ENCODE data around the gene TMEM121B. TPM values are rescaled to one million over a fixed set of nuclear protein-coding genes. Genes with fewer than 3 reads are reported as not detected.

Gene TMEM121B
- polyA plus RNA-seq, 3 donors, result 1.4 to 3.2 (median 1.9) TPM

GRCh38 chr22:17090550-17090949 is 30.6 kb downstream of the TMEM121B start:
- Histone ChIP-seq H3K79me2 (ENCODE audit: insufficient read depth, low read length) (peaks cover 100% of the 10 kb centered on the region), H3K9me3 (replicated peaks in 1 of 2; ENCODE audit: control insufficient read depth in 1 of 2, insufficient read depth in 1 of 2, low read length in 2 of 2) (no peaks in the 10 kb centered on the region), H3K4me3 (replicated peaks in 1 of 3; ENCODE audit: low read depth in 2 of 3, low read length in 3 of 3) (peak overlapping the region in 1 of 3 experiments; percentile 52), H3K27me3 (ENCODE audit: control insufficient read depth in 2 of 2, insufficient read depth in 2 of 2, low read length in 2 of 2) (no peaks in the 10 kb centered on the region), H3K4me2 (replicated peaks; ENCODE audit: extremely low read depth, low read length, poor library complexity, severe bottlenecking) (peak overlapping the region; percentile 50), H4K20me1 (ENCODE audit: insufficient read depth, low read length) (peaks cover 100% of the 10 kb centered on the region), H3K36me3 (replicated peaks in 1 of 2; ENCODE audit: control insufficient read depth in 1 of 2, insufficient read depth in 2 of 2, low read length in 2 of 2) (peaks cover 16 to 35% of the 10 kb centered on the region in 2 donors), H3K9ac (ENCODE audit: insufficient read depth, low read length, poor library complexity, severe bottlenecking) (peak overlapping the region; percentile 13), H3K27ac (ENCODE audit: low read depth in 1 of 2, low read length in 2 of 2) (peak overlapping the region in 1 of 2 donors; percentile 67), H3K4me1 (ENCODE audit: control insufficient read depth in 1 of 2, insufficient read depth in 2 of 2, low read length in 2 of 2) (peaks cover 86 to 90% of the 10 kb centered on the region in 2 donors), H2AFZ (ENCODE audit: insufficient read depth, low read depth, low read length, poor library complexity, severe bottlenecking) (no peak overlapping the region)
- Mint-ChIP-seq H3K27ac (peak overlapping the region; percentile 20 to 83 (median 73)), H3K36me3 (peaks cover 36 to 76% of the 10 kb centered on the region in 2 donors), H3K9me3 (peaks cover 0 to 2% (median 0%) of the 10 kb centered on the region in 7 donors), H3K27me3 (ENCODE audit: low read depth in 3 of 3) (peaks cover 0 to 2% (median 0%) of the 10 kb centered on the region in 3 donors), H3K4me3 (peak overlapping the region in 1 of 2 donors; percentile 79), H3K4me1 (peaks cover 92% of the 10 kb centered on the region)
- no peak for DNase-seq
- no peak for TF ChIP-seq CTCF (IDR thresholded peaks at IDR 0.05)
- intact Hi-C loops (cut with micrococcal nuclease), result no loop called here

DNA sequence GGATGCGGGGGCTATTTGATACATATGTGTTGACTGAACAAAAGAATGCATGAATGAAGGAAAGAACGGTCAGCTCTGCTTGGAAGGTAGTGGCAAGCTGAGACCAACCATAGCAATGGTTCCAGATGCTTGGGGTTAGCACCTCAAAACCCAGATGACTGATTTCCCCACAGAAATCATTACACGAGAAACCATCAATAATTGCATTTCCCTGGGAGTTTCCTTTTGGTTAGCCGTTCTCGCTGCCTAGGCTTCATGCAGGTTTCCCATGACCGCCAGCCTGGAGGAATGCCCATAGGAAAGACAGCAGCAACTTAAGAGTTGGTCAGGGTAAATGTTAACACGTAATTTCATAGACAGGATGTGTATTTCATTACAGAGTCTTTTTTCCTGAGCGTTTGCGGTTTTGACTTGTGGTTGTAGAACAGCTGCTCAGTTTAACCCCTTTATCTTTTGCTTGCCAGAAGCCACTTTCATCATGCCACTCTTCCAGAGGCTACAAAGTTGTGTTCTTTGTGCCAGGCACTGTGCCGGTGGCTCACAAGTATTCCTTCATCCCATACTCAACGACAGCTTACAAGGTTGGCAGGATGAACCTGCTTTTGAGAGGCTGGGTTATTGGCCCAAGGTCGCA is 33.5 kb downstream of the TMEM121B start:
- Histone ChIP-seq H3K9ac (ENCODE audit: insufficient read depth, low read length, poor library complexity, severe bottlenecking) (peak overlapping the region; percentile 93), H2AFZ (ENCODE audit: insufficient read depth, low read depth, low read length, poor library complexity, severe bottlenecking) (no peak overlapping the region), H4K20me1 (ENCODE audit: insufficient read depth, low read length) (peaks cover 78% of the 10 kb centered on the region), H3K27ac (ENCODE audit: low read depth in 1 of 2, low read length in 2 of 2) (peak overlapping the region; percentile 81 to 92), H3K4me2 (replicated peaks; ENCODE audit: extremely low read depth, low read length, poor library complexity, severe bottlenecking) (peak overlapping the region; percentile 88), H3K27me3 (ENCODE audit: control insufficient read depth in 2 of 2, insufficient read depth in 2 of 2, low read length in 2 of 2) (no peaks in the 10 kb centered on the region), H3K9me3 (replicated peaks in 1 of 2; ENCODE audit: control insufficient read depth in 1 of 2, insufficient read depth in 1 of 2, low read length in 2 of 2) (no peaks in the 10 kb centered on the region), H3K79me2 (ENCODE audit: insufficient read depth, low read length) (peaks cover 96% of the 10 kb centered on the region), H3K4me3 (replicated peaks in 1 of 3; ENCODE audit: low read depth in 2 of 3, low read length in 3 of 3) (peak overlapping the region; percentile 89 to 91 (median 91)), H3K36me3 (replicated peaks in 1 of 2; ENCODE audit: control insufficient read depth in 1 of 2, insufficient read depth in 2 of 2, low read length in 2 of 2) (peaks cover 9 to 24% of the 10 kb centered on the region in 2 donors), H3K4me1 (ENCODE audit: control insufficient read depth in 1 of 2, insufficient read depth in 2 of 2, low read length in 2 of 2) (peaks cover 65 to 73% of the 10 kb centered on the region in 2 donors)
- intact Hi-C loops (cut with micrococcal nuclease), result loop anchor here (2.0 to 10.0 kb wide), 3 partner anchors 13 to 987 kb away; partner anchors contain the start of gene PEX26 (in 1 of the 2)
- peak overlapping the region; percentile 90 to 96 (median 95) for H3K27ac Mint-ChIP-seq
- peak overlapping the region; percentile 96 to 99 for H3K4me3 Mint-ChIP-seq
- WGBS (ENCODE audit: insufficient coverage), result 13% methylated on average over 6 of the region's 12 CpGs
- H3K36me3 Mint-ChIP-seq, result peaks cover 25 to 50% of the 10 kb centered on the region in 2 donors
- no peak for TF ChIP-seq CTCF (IDR thresholded peaks at IDR 0.05)
- peaks cover 0 to 2% (median 0%) of the 10 kb centered on the region in 3 donors for H3K27me3 Mint-ChIP-seq (ENCODE audit: low read depth in 3 of 3)
- peaks cover 0 to 2% (median 0%) of the 10 kb centered on the region in 7 donors for H3K9me3 Mint-ChIP-seq
- peaks cover 76% of the 10 kb centered on the region for H3K4me1 Mint-ChIP-seq
- DNase-seq, result peak in 1 of 3 donors; percentile 37

All from CD14-positive monocyte (primary cell).